GM12872 (cell line): ENCODE measurements around the gene TTLL4.

Experiments used
- TF ChIP-seq, protein P1 (sequence below): IDR thresholded peaks from 3 replicates; pipeline ENCODE4 v1.5.1; 2011; ENCODE audit warnings: low read depth, mild to moderate bottlenecking, low read length, moderate library complexity; ENCODE audit not compliant: insufficient read depth

The TTLL4 gene

DNA sequence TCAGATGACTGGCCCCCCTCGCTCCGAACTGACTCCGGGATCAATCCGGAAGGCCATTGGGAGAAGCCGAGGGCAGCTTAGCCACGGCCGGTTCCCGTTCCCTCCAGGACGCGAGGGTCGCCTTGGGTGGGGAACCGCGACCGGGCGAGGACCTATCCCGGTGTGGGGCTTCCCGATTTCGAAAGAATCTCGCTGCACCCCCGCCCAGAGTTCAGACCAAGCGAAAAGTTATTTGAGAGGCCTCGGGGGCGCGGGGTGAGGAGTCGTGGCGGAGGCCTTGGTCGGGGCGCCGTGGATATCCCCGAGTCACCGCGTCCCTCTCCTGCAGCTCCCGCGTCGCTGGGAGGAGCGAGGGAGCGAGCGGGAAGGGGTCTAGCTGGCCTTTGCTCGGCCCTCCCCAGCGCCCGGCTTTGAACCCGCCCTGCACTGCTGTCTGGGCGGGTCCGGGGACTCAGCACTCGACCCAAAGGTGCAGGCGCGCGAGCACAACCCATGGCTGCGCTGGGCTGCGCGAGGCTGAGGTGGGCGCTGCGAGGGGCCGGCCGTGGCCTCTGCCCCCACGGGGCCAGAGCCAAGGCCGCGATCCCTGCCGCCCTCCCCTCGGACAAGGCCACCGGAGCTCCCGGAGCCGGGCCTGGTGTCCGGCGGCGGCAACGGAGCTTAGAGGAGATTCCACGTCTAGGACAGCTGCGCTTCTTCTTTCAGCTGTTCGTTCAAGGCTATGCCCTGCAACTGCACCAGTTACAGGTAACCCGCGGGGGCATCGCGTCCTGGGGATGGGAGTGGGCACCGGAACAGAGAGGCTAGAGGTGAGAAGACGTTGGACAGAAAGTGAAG, 71.3 kb downstream of the TTLL4 start, which contains the start of gene CYP27A1:
Gene CYP27A1, plus strand, starts transcription at position 457 of the 837 bp plus-strand sequence. Its CDS starts 36 bp downstream, at position 493.
- TF ChIP-seq, protein P1, sequence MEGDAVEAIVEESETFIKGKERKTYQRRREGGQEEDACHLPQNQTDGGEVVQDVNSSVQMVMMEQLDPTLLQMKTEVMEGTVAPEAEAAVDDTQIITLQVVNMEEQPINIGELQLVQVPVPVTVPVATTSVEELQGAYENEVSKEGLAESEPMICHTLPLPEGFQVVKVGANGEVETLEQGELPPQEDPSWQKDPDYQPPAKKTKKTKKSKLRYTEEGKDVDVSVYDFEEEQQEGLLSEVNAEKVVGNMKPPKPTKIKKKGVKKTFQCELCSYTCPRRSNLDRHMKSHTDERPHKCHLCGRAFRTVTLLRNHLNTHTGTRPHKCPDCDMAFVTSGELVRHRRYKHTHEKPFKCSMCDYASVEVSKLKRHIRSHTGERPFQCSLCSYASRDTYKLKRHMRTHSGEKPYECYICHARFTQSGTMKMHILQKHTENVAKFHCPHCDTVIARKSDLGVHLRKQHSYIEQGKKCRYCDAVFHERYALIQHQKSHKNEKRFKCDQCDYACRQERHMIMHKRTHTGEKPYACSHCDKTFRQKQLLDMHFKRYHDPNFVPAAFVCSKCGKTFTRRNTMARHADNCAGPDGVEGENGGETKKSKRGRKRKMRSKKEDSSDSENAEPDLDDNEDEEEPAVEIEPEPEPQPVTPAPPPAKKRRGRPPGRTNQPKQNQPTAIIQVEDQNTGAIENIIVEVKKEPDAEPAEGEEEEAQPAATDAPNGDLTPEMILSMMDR = no peak

DNA sequence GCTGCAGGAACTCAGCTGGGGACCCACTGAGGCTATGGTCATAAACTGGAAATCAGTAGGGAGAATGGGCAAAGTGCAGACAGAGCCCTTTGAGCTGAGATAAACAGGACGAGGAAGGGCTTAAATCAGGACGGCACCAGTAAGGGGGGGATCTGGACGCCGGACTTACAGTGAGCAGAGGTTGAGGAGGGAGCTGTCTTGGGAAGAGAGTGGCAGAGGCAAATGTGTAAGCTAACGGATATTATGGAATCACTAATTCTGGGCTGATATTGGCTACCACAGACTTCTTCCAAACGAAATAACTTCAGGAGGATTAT, 71.9 kb downstream of the TTLL4 start:
- TF ChIP-seq, protein P1 = no peak

DNA sequence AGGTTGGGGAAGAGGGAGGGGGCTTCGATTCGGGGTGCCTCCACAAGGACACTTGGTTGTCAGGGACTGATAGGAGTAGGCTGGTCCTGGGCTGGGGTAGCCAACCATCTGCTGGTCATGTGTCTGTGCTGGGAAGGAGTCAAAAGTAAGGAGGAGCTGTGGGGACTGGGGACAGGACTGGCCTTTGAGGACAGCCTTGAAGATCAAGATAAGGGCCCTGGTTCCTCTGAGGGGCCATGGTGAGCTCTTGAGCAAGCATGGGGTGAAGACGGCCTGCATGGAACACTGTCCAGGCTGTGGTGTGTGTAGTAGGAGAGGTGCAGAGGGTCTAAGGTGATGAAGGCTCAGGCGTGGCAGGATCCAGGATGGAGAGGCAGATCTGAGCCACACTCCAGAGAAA, 73.1 kb downstream of the TTLL4 start:
- TF ChIP-seq, protein P1 = no peak

DNA sequence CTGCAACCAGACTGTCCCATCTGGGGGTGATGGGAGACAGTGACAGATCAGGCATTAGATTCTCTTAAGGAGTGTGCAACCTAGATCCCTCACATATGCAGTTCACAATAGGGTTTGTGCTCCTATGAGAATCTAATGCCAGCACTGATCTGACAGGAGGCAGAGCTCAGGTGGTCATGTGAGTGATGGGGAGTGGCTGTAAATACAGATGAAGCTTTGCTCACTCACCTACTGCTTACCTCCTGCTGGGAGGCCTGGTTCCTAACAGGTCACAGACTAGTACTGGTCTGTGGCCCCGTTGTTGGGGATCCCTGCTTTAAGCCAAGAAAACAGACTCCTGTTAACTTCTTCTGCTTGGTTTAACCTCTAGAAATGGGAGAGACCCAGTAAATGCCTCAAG, 74.5 kb downstream of the TTLL4 start:
- TF ChIP-seq, protein P1 = no peak

DNA sequence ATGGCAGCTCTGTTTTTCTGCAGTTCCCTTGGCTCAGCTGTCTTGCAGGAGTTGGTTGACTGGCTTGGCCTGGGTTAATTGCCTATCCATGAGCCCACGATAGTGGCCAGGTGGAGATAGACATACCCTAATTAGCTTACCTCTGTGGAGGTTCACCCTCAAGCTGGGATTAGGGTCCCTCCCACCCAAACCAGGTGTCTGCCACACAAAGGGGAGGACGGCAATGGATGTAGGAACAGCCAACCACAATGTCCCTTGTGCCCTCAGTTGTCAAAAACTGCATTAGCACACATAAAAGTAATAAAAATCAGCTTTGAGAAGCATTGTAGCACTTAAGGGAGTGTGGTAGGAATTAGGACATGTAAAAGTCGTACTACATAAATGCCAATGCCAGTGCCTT, 75.5 kb downstream of the TTLL4 start:
- TF ChIP-seq, protein P1 = no peak

DNA sequence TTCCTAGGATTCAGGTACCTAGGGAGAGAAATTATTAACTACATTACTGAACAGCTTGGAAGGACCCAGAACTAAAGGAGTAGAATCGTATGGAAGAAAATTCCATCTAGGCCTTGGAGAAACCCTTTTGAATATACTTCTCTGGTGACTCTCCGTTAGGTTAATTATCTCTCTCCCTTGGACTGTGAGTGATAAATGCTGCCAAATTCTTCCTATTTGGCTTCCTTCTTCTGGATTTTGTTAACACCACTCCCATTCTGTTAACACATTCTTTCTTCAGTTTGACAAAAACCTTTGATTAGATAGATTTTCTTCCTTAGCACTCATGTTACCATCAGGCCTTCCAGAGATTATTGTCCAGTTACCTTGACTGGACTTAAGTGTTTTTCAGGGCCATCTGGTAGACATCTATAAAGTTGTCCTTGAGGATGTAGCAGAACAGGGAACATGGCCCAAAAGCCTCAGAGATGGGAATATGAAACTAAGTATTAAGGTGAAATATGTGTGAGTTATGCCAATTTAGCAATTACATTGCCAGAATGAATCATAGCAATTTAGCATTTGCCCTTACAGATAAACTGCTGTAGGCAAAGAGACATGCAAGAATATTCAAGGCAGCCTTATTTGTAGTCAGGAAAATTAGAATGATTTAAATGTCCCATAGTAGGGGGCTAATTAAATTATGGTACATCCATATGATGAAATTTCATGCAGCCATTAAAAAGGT, 78.1 kb downstream of the TTLL4 start:
- TF ChIP-seq, protein P1 = no peak

DNA sequence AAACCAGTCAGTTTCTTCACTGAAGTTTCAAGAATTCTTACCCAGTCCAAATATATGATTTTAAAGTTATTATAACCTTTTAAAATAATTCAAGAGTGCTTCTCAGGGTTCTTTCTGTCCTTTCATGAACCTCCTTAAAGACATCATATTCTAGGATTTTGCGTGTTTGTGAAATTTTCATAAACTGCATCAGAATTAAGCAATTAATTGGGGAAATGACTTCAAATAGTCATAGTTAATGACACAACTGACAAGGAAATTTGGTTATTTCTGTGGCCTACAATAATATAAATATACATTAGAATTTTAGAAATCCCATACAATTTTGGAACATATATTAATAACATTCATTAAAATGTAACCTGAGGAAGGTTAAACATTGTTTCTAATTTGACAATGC, 81.8 kb downstream of the TTLL4 start:
- TF ChIP-seq, protein P1 = no peak
